HG02884 (cell line): ENCODE measurements around the gene APOC4.
"Not testable (repeated sequence)": the region's sequence is repeated elsewhere in the genome, so short reads cannot be mapped to it uniquely, and the experiment has no call there.

ENCODE experiments used
- ATAC-seq: cut with Tn5 transposase; IDR thresholded peaks from one replicate; pipeline ENCODE4 v1.9.1; 2021; ENCODE audit warnings: mild to moderate bottlenecking, moderate library complexity; ENCODE audit not compliant: unreplicated experiment

Gene APOC4

DNA sequence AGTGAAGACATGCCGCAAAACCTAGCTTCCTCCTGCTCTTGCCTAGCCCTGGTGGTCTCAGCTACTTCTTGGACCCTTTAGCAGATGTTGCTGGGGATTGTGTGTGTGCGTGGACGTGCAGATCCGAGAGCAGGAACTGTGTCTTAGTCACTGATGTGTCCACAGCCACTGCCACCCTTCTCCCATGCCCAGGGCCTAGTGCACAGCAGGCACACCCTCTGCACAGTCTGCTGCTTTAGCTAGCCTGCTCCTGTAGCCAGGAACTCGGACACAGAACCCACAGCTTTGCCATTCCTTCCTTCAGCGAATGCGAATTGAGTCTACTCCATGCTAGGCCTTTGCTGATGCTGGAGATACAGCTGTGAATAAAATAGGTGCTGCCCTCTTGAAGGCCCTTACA, 15.5 kb downstream of the APOC4 start:
- no peak for ATAC-seq

DNA sequence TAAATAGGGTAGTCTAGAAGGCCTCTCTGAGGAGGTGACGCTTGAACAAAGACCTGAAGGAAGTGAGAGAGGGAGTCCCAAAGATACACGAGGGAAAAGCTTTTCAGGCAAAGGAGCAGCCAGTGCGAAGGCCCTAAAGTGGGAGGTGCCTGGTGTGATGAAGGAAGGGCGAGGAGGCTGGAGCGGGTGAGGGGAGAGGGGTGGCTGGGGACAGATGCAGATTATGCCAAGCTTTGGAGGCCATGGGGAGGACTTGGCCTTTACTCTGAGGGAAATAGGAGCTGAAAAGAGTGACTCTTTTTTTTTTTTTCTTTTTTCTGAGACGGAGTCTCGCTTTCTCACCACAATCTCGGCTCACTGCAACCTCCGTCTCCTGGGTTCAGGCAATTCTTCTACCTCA, 16.1 kb downstream of the APOC4 start:
- ATAC-seq: no peak

DNA sequence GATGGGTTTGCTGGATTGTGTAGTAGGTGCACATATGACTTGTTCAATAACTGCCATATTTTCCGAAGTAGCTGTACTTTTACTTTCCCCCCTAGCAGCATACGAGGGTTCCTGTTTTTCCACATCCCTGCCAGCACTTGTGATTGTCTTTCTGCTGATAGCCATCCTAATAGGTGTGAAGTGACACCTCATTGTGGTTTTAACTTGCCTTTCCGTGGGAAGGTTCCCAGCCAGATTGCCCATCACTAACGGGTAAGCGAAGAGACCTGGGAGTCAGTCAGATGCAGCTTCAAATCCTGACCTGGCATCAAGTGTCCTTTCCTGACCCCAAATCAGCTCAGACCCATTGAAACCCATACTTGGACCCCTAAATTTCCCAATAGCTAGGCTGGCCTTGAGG, 17.7 kb downstream of the APOC4 start:
- no peak for ATAC-seq

DNA sequence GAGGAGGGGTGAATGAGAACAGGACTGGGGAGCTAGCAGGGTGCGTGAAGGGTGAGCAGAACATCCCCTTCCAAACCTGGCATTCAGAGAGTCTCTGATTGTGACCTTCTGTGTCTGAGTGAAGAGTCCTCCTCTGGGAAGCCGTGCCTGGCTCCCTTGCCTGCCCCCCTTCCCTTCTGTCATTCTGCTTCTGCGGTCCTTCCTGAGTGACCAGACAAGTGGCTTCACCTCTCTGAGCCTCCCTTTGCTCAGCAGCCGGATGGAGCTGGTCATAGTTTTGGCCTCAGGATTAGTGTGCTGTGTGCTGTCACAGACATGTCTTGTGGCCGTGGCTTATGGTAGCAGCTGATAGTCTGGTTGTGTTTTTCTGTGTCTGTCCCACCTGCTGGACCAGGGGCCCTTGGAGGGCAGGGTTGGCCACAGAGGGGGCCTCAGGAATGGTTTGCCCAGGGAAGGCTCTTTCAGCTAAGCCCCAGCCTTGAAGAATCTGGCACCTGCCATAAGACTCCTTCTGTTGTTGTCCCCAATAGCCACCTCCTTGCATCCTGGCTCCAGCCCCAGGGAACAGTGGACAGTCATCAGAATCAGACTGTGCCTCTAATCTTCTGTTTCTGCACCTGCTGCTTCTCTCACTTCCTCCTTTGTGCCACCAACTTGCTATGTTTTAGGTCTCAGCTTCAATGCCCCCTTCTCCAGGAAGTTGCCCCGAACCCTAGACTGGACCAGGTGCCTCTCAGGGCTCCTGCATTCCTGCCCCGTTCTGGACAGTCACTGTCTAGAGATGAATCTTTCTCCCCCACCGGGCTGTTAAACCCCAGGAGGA, 19.1 kb downstream of the APOC4 start:
- no peak for ATAC-seq

DNA sequence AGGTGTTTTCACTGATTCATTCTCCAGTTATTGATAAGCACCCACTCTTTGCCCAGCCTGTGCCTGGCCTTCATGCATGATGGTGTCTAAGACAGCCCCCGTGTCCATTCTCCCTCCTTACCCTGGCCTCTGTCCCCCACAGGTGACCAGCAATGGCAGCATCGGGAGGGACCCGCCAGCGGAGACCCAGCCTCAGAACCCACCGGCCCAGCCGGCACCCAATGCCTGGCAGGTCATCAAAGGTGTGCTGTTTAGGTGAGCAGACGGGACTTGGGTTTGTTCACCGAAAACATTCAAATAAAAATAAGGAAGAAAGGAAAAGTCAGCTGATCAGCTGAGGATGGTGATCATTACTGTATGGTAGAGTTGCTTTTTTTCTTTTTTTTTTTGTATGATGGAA, 19.8 kb downstream of the APOC4 start:
- no peak for ATAC-seq

DNA sequence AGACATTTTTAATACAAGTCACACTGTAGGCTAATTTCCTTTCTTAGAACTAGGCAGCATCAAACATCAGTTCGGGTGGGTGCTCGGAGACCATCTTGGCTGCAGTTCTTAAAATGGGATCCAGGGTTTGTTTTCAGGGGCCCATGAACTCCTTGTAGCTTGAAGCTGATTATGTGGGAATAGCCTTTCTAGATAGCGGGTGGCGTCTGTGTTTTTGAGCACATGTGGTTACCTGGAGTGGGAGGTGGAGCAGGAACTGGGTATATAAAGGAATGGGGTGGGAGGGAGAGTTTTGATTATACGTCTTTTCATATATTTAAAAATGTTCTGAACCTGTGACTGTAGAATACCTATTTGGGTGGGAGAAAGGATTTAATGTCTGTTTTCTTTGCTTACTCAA, 26.1 kb downstream of the APOC4 start:
- no peak for ATAC-seq

DNA sequence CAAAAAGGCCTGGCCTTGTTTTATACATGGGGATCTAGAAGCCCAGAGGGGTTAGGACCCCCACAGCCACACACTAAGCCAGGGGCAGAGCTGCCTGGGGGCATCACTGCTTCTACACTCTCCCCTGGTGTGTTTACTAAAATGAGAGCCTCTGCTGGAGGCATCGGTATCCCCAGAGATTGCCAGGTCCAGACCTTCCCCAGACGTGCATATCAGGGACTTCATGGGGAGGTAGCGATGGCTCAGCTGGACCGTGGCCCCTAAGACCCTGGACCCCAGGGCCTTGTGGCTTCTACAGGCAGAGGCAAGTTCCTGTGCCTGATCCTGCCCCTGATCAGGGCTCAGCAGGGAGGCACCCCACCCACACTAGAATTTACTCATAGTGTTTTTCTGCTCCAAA, 26.6 kb downstream of the APOC4 start:
- ATAC-seq: no peak

DNA sequence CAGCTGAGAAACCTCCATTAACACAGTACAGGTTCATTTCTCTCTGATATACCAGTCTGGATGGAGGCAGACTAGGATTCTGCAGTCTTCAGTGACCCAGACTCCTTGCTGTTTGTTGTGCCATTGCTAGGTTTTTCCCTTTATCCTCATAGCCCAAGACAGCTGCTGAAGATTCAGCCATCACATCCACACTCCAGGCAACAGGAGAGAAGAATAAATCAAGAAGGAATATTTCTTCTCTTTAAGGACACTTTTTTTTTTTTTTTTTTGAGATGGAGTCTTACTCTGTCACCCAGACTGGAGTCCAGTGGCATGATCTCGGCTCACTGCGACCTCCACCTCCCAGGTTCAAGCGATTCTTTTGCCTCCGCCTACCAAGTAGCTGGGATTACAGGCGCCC, 27.4 kb downstream of the APOC4 start:
- no peak for ATAC-seq

DNA sequence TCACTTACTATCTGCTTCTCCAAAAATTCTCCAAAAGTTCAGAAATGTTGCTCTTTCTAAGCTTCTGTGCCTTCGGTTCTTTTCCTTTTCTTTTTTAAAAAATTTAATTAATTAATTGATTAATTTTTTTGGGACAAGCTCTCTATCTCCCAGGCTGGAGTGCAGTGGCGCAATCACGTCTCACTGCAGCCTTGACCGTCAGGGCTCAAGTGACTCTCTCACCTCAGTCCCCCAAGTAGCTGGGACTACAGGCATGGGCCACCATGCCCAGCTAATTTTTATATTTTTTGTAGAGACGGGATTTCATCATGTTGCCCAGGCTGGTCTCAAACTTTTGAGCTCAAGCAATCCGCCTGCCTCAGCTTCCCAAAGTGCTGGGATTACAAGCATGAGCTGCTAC, 29.4 kb downstream of the APOC4 start:
- not testable (repeated sequence) for ATAC-seq

DNA sequence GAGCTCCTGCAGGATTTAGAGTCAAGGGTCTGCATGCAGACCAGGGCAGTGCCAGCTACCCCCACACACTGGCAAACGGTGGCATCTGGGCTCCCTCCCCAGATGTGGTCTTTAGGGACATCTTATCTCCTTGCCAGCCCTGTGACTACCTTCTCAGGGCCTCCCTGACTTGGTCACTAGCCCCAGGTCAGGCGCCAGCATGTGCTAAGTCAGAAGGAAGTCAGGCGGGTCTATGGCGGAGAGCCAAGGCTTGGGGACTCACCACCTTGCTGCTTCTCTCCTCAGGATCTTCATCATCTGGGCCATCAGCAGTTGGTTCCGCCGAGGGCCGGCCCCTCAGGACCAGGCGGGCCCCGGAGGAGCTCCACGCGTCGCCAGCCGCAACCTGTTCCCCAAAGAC, 30.8 kb downstream of the APOC4 start:
- ATAC-seq: no peak

DNA sequence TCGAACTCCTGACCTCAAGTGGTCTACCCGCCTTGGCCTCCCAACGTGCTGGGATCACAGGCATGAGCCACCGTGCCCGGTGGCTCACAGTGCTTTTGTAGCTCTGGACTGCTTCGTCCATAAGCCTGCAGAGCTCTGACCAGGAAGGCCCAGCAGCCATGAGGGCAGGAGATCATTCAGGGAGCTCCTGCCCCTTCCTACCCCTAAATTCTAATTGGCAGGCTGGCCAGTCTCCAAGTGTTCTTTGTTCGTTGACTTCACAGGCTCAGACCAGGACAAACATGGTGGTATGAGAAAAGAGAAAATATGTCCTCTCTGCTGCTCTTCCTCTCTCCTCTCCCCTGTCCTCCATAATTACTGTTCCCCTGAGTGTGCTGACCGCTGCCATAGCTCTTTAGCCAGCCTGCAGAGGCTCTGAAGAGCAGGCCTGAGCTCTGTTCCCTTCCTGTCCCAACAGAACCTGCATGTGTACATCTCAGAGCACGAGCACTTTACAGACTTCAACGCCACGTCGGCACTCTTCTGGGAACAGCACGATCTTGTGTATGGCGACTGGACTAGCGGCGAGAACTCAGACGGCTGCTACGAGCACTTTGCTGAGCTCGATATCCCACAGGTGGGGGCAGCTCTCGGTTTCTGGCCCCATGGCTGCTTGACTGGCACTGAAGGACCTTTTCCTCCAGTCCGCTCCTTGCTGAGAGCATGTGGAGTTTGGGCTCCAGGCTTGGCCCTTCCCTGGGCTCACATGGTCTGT, 32.1 kb downstream of the APOC4 start:
- ATAC-seq: no peak

DNA sequence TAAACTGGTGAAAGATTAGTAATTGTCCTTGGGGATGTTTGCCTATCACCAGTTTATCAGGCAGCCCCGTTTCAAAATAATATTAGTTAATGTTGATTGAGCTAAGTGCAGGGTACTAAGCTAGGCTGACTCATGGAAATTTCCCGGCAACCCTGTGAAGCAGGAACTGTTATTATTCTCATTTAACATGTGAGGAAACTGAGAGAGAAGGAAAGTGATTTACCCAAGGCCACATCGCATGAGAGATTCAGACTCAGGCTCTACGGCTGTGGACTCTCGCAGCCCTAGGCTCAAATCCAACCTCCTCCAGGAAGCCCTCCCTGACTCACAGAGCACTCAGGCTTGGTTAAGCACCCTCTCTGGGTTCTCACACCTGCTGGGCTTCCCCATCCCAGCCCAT, 32.8 kb downstream of the APOC4 start:
- ATAC-seq: no peak

DNA sequence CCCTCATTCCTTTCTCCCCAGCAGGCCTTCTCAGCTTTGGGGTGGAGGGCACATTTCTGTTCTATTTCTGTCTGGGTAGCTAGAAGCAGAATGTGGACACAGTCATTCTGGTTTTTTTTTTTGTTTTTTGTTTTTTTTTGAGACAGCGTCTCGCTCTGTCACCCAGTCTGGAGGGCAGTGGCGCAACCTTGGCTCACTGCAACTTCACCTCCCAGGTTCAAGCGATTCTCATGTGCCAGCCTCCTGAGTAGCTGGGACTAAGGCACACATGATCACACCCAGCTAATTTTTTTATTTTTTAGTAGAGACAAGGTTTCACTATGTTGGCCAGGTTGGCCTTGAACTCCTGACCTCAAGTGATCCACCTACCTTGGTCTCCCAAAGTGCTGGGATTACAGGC, 33.4 kb downstream of the APOC4 start:
- no peak for ATAC-seq

DNA sequence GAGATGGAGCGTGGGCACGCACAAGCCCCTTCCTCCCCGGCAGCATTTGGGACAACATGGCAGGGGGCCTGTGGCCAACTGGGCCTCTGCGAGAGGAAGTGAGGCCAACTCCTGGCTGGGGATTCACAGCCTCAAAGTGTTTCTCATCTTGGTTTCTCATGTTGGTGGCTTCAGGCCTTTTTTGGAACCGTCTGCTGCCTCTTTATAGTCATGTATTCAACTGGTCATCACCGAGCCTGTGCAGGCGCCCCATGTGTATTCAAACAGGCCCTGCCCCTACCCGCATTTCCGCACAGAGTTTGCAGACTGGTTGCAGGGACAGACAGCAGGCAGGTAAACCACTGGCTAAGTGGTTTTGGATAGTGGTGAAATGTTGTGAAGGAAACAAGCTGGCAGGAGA, 42.0 kb downstream of the APOC4 start:
- no peak for ATAC-seq

DNA sequence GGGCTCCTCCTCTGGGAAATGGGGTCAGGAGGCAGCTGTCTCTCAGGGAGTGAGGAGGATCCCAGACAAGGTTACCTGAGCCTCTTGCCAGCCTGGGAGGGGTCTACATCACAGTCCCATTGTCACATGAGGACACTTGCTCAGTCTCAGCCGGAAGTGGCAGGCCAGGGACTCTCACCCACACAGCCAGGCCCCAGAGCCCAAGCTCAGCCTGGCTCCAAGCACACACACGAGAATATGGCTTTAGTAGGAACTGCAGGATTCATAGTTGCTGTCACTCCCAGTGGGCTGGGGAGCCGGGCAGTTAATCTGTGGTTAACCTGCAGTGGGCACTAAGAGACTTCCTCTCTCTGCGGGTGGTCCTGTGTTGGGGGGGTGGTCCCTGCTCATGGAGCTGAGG, 43.4 kb downstream of the APOC4 start:
- ATAC-seq: no peak

DNA sequence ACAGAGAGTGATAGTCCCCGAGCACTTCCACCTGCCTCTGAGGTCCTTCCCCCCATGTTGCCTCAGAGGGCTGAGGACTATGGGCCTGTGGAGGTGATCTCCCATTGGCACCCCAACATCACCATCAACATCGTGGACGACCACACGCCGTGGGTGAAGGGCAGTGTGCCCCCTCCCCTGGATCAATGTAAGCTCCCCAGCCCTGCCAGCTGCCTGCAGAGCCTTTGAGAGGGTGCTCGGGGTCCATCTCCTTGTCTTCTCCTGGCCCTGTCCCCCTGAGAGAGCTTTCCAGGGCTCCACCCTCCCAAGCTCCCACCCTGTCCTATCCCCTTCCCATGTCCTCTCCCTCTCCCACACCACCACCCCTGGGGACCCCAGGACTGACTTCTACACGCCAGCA, 44.4 kb downstream of the APOC4 start:
- no peak for ATAC-seq

DNA sequence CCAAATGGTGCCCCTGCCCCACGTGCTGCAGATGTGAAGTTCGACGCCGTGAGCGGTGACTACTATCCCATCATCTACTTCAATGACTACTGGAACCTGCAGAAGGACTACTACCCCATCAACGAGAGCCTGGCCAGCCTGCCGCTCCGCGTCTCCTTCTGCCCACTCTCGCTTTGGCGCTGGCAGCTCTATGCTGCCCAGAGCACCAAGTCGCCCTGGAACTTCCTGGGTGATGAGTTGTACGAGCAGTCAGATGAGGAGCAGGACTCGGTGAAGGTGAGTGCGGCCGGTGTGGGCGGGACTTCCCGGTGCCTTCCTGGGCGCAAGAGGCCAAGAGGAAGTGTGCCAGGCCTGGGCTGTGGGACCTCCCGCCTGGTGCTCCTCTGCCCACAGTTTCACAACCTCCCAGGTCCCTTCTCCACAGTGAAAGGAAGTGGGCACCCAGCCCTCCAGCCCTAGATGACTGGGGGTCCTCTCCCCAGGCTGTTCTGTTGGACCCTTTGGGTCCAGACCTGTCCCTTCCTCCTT, 45.2 kb downstream of the APOC4 start:
- no peak for ATAC-seq

DNA sequence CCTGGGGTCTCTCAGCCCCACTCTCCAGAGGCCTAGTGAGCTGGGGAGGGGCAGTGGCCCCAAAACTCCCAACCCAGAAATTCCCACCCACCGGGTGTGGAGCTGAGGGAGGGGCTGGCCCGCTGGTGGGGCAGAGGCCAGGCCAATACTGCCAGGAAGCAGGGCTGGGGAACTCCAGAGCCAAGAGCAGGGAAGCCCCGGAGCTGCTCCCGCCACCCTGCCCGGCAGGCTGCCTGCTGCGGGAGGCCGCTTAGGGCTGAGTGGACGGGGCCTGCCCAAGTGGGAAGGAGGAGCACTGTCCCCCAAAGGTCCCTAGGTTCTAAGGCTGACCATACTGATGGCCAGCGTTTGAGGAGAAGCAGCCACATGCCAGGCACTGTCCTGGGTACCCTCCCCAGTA, 46.2 kb downstream of the APOC4 start:
- ATAC-seq: no peak

DNA sequence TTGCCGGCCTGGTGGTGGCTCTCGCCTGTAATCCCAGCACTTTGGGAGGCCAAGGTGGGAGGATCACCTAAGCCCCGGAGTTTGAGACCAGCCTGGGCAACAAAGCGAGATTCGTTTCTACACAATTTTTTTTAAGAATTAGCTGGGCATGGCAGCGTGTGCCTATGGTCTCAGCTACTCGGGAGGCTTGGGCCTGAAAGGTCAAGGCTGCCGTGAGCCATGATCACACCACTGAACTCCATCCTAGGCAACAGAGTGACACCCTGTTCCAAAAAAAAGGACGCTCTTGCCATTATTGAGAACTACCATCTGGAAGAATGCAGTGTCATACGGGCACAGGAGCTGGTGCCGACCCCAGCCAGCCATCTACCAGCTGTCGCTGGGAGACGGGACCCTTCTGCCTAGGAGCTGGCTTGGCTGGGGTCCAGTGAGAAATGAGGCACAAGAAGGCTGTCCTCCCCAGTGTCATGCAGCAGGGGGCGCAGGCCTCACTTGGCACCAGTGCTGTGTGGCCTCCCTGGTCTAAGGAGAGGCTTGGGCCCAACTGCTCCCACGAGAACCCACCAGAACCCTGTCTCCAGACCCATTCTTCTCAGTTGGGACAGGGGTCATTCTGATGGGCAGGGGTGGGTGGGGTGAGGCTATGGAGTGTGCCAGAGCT, 47.0 kb downstream of the APOC4 start:
- no peak for ATAC-seq

DNA sequence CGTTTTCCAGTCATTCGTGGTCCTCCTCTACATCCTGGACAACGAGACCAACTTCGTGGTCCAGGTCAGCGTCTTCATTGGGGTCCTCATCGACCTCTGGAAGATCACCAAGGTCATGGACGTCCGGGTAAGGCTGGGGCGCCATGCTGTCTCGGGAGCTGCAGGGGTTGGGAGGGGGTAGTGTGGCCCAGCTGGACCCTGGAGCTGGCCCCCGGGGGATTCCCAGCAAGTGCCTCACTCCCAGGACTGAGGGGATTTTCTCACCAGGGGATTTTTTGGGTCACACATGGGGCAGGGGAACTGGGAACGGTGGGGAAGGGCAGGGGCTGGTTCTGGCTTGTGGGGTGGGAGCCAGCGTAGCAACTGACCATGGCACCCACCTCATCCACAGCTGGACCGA, 48.4 kb downstream of the APOC4 start:
- no peak for ATAC-seq

DNA sequence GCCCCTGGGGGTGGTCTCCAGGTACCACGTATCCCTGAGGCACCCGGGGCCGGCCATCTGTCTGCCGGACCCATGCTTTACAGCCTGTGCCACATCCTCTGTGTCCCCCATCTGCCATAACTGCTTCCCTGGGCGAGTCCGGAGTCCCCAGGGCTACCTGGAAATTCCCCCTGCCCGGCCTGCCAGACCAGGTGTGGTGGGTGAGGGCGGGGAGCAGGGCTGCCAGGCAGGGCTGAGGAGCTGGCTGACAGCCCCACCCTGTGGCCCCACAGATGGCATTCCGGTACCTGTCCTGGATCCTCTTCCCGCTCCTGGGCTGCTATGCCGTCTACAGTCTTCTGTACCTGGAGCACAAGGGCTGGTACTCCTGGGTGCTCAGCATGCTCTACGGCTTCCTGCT, 48.9 kb downstream of the APOC4 start:
- no peak for ATAC-seq
